Hepatocyte (in vitro differentiated cells): ENCODE measurements around the gene ALDOB. TPM values are rescaled to one million over a fixed set of nuclear protein-coding genes. Genes with fewer than 3 reads are reported as not detected.

ENCODE experiments used
- DNase-seq: peaks from one replicate; pipeline ENCODE4 v3.0.0-alpha.2; 2016; ENCODE audit warnings: low spot score
- H2AFZ ChIP-seq: fragments of 200-600 bp; sonication (generic); 2 replicates; pipeline ENCODE4 v1.6.0; 2016; ENCODE audit warnings: antibody characterized with exemption, mild to moderate bottlenecking
- H3K27ac ChIP-seq: fragments of 200-600 bp; sonication (generic); 2 replicates; pipeline ENCODE4 v1.5.1; 2016; ENCODE audit warnings: mild to moderate bottlenecking
- H3K27me3 ChIP-seq: fragments of 200-600 bp; sonication (generic); 2 replicates; pipeline ENCODE4 v1.6.1; 2016
- H3K36me3 ChIP-seq: fragments of 200-600 bp; sonication (generic); replicated peaks from 2 replicates; pipeline ENCODE4 v1.5.1; 2016; ENCODE audit warnings: low read depth; ENCODE audit not compliant: insufficient read depth
- H3K4me1 ChIP-seq: fragments of 200-600 bp; sonication (generic); 2 replicates; pipeline ENCODE4 v1.5.1; 2016; ENCODE audit warnings: mild to moderate bottlenecking, moderate library complexity; ENCODE audit not compliant: insufficient read depth
- H3K4me2 ChIP-seq: fragments of 200-600 bp; sonication (generic); 2 replicates; pipeline ENCODE4 v1.6.0; 2016
- H3K4me3 ChIP-seq: fragments of 200-600 bp; sonication (generic); 2 replicates; pipeline ENCODE4 v1.5.1; 2016; ENCODE audit warnings: mild to moderate bottlenecking
- H3K79me2 ChIP-seq: fragments of 200-600 bp; sonication (generic); 2 replicates; pipeline ENCODE4 v1.6.0; 2017; ENCODE audit warnings: mild to moderate bottlenecking
- H3K9me2 ChIP-seq: fragments of 200-600 bp; sonication (generic); replicated peaks from 2 replicates; pipeline ENCODE4 v1.6.0; 2017; ENCODE audit warnings: mild to moderate bottlenecking; ENCODE audit not compliant: insufficient read depth
- H3K9me3 ChIP-seq: fragments of 200-600 bp; sonication (generic); 2 replicates; pipeline ENCODE4 v1.5.1; 2016; ENCODE audit warnings: low read depth, mild to moderate bottlenecking
- H4K20me1 ChIP-seq: fragments of 200-600 bp; sonication (generic); 2 replicates; pipeline ENCODE4 v1.6.0; 2016; ENCODE audit warnings: mild to moderate bottlenecking; ENCODE audit not compliant: insufficient read depth, poor library complexity, severe bottlenecking
- EZH2 ChIP-seq: fragments of 200-600 bp; sonication (generic); IDR thresholded peaks from 2 replicates; pipeline ENCODE4 v1.6.1; 2016; ENCODE audit warnings: antibody characterized with exemption, mild to moderate bottlenecking, borderline replicate concordance
- EZH2phosphoT487 ChIP-seq: fragments of 200-600 bp; sonication (generic); IDR thresholded peaks from one replicate; pipeline ENCODE4 v1.6.1; 2018; ENCODE audit warnings: antibody characterized with exemption, mild to moderate bottlenecking, low read depth, moderate library complexity; ENCODE audit not compliant: unreplicated experiment, severe bottlenecking
- WGBS: methylation state at CpG from one replicate; pipeline ENCODE4 v1.1.6; 2016; ENCODE audit warnings: low lambda C conversion rate; ENCODE audit errors: missing lambda C conversion rate; 5-methylcytosine and 5-hydroxymethylcytosine counted together
- polyA plus RNA-seq: library from polyadenylated mRNA; unstranded; fragments of >200 nt; fragmentation: Nextera tagmentation; extraction: Ambion mirVana; gene quantifications from 2 replicates; pipeline ENCODE4 v1.2.1, GENCODE V29; 2016
- total RNA-seq: library from RNA; depleted of rRNA; stranded (reverse); fragments of >200 nt; gene quantifications from 2 replicates; pipeline ENCODE4 v1.2.3, GENCODE V29; 2014
- TF ChIP-seq, protein P1 (sequence below): fragments of 200-600 bp; sonication (generic); IDR thresholded peaks from 2 replicates; pipeline ENCODE4 v1.5.1; 2016; ENCODE audit warnings: antibody characterized with exemption, mild to moderate bottlenecking; ENCODE audit not compliant: poor library complexity

Gene ALDOB
- total and polyA plus RNA-seq, 2 experiments from 2014 or later: 71.6 to 236 TPM

- TF ChIP-seq, protein P1, sequence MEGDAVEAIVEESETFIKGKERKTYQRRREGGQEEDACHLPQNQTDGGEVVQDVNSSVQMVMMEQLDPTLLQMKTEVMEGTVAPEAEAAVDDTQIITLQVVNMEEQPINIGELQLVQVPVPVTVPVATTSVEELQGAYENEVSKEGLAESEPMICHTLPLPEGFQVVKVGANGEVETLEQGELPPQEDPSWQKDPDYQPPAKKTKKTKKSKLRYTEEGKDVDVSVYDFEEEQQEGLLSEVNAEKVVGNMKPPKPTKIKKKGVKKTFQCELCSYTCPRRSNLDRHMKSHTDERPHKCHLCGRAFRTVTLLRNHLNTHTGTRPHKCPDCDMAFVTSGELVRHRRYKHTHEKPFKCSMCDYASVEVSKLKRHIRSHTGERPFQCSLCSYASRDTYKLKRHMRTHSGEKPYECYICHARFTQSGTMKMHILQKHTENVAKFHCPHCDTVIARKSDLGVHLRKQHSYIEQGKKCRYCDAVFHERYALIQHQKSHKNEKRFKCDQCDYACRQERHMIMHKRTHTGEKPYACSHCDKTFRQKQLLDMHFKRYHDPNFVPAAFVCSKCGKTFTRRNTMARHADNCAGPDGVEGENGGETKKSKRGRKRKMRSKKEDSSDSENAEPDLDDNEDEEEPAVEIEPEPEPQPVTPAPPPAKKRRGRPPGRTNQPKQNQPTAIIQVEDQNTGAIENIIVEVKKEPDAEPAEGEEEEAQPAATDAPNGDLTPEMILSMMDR: no peak
- TF ChIP-seq EZH2: no peak
- no peak for DNase-seq
- no peak overlapping the region for H3K27ac ChIP-seq
- no peak overlapping the region for H2AFZ ChIP-seq
- peaks cover 14% of the 10 kb centered on the region for H3K4me1 ChIP-seq
- H3K9me2 ChIP-seq: no peaks in the 10 kb centered on the region
- H3K4me3 ChIP-seq: no peak overlapping the region
- H3K36me3 ChIP-seq: no peaks in the 10 kb centered on the region
- H4K20me1 ChIP-seq: no peaks in the 10 kb centered on the region
- WGBS: 94% methylated on average over 4 of the region's 4 CpGs
- H3K79me2 ChIP-seq: no peaks in the 10 kb centered on the region
- no peak overlapping the region for H3K4me2 ChIP-seq
- no peaks in the 10 kb centered on the region for H3K27me3 ChIP-seq
- H3K9me3 ChIP-seq: no peaks in the 10 kb centered on the region
These were observed 41.6 kb upstream of the ALDOB start for GRCh38 chr9:101477214-101477613.

DNA sequence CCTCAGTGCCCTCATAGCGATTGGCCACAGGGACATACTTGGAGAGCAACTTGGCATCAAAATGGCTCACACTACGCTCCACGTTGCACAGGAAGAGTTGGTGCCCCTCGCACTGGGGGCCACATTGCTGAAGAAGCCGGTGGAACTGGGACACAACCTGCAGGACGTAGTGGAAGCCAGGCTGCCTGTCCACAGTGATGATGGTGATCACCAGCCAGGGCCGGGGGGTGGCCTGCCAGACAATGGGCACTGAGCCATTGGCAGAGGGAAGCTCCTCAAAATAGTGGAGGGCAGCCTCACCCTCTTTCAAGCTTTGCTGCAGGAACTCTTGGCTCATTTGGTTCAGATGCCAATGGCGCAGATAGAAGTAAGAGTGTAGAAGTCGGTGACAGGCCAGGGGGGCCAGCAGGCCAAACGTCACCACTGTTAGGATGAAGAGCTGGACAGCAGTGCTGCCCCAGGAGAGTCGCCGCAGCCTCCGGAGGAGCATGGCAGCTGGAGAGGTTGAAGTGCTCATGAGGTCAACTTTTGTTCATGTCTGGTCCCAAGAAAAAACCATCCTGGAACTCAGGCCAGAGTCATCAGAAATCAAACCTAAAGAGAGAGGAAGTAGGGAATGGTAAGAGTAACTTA lies 41.1 kb upstream of the ALDOB start:
- peaks cover 14% of the 10 kb centered on the region for H3K4me1 ChIP-seq
- no peaks in the 10 kb centered on the region for H3K27me3 ChIP-seq
- H3K4me2 ChIP-seq: no peak overlapping the region
- H3K9me2 ChIP-seq: no peaks in the 10 kb centered on the region
- H3K4me3 ChIP-seq: no peak overlapping the region
- no peaks in the 10 kb centered on the region for H4K20me1 ChIP-seq
- H3K27ac ChIP-seq: no peak overlapping the region
- no peaks in the 10 kb centered on the region for H3K36me3 ChIP-seq
- H3K79me2 ChIP-seq: no peaks in the 10 kb centered on the region
- no peak for TF ChIP-seq EZH2phosphoT487
- TF ChIP-seq, protein P1: no peak
- WGBS: 95% methylated on average over 13 of the region's 13 CpGs
- no peaks in the 10 kb centered on the region for H3K9me3 ChIP-seq
- DNase-seq: no peak
- no peak overlapping the region for H2AFZ ChIP-seq

DNA sequence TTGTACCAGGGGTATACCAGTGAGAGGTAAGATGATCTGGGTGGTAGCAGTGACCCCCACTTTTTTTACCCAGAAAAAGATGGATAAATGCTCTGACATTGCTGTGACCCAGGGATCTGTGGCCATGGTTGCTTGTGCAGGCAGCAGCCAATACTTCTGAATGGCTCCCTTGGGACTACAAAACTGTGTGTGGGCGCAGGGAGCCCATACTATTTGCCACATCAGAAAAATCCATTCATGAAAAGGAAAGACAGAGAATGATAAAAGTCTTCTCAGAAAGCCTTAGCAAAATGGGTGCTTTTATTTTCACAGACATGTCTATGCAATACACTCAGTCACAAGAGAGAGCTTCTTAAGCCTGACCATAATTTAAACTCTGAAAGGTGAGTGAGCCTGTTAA lies 37.3 kb upstream of the ALDOB start:
- H3K9me2 ChIP-seq: no peaks in the 10 kb centered on the region
- 100% methylated on average over 1 of the region's 1 CpG for WGBS
- H3K4me3 ChIP-seq: no peak overlapping the region
- H3K79me2 ChIP-seq: no peaks in the 10 kb centered on the region
- no peak for DNase-seq
- H2AFZ ChIP-seq: no peak overlapping the region
- no peaks in the 10 kb centered on the region for H3K9me3 ChIP-seq
- TF ChIP-seq EZH2 (no peak), EZH2phosphoT487 (no peak)
- TF ChIP-seq, protein P1: no peak
- H3K4me2 ChIP-seq: no peak overlapping the region
- H3K36me3 ChIP-seq: no peaks in the 10 kb centered on the region
- H3K27ac ChIP-seq: no peak overlapping the region
- H4K20me1 ChIP-seq: no peaks in the 10 kb centered on the region
- H3K27me3 ChIP-seq: no peaks in the 10 kb centered on the region
- H3K4me1 ChIP-seq: no peaks in the 10 kb centered on the region

DNA sequence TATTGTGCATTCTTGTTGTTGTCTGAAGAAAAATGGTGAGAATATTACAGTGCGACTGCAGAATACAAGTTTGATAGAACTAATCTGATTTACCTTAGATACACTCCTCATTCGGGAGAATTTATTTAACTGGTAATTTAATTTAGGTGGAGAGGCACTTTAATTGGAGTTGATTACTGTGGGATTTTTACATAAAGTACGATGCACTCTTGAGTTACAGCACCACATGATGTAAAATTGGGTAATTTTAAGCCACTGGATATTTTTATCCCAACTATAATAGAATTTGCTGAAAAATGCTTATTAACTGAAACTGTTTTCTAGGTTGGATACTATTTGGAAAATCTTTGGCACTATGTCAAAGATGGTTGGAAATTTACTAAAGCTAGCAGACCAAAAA lies 35.4 kb upstream of the ALDOB start:
- no peak overlapping the region for H3K4me2 ChIP-seq
- 89% methylated on average over 3 of the region's 3 CpGs for WGBS
- H4K20me1 ChIP-seq: no peaks in the 10 kb centered on the region
- H2AFZ ChIP-seq: no peak overlapping the region
- no peak for DNase-seq
- no peak overlapping the region for H3K4me3 ChIP-seq
- no peaks in the 10 kb centered on the region for H3K9me2 ChIP-seq
- H3K9me3 ChIP-seq: no peaks in the 10 kb centered on the region
- TF ChIP-seq EZH2 (no peak), EZH2phosphoT487 (no peak)
- TF ChIP-seq, protein P1: no peak
- H3K27ac ChIP-seq: no peak overlapping the region
- no peaks in the 10 kb centered on the region for H3K36me3 ChIP-seq
- no peaks in the 10 kb centered on the region for H3K27me3 ChIP-seq
- no peaks in the 10 kb centered on the region for H3K4me1 ChIP-seq
- no peaks in the 10 kb centered on the region for H3K79me2 ChIP-seq
